Activated CD8-positive, alpha-beta memory T cell treated with anti-CD3 and anti-CD28 coated beads, Interleukin-2, amount 50 U/mL, for 48 hours (primary cell): Measurements from ENCODE around the gene RNU1-2.
"Not testable (repeated sequence)": the region's sequence is repeated elsewhere in the genome, so short reads cannot be mapped to it uniquely, and the experiment has no call there.

Source experiments
- DNase-seq: peaks from one replicate; pipeline ENCODE4 v3.0.0-alpha.2; 2020

Gene RNU1-2

GRCh38 chr1:16927711-16928485 is 32.1 kb downstream of the RNU1-2 start:
- DNase-seq: no peak

GRCh38 chr1:16929146-16930041 is 33.6 kb downstream of the RNU1-2 start:
- not testable (repeated sequence) for DNase-seq

- DNase-seq: not testable (repeated sequence)
Measured at GRCh38 chr1:16931206-16931934, 35.6 kb downstream of the RNU1-2 start.

- DNase-seq: not testable (repeated sequence)
Measured at GRCh38 chr1:16933945-16934344, 38.2 kb downstream of the RNU1-2 start.

GRCh38 chr1:16936580-16936979 is 40.8 kb downstream of the RNU1-2 start:
- DNase-seq: not testable (repeated sequence)

GRCh38 chr1:16938351-16939321 is 42.9 kb downstream of the RNU1-2 start:
- DNase-seq: no peak

- not testable (repeated sequence) for DNase-seq
Measured at GRCh38 chr1:16939386-16940180, 43.8 kb downstream of the RNU1-2 start.

- DNase-seq: no peak
Measured at GRCh38 chr1:16944038-16944437, 48.3 kb downstream of the RNU1-2 start.

- not testable (repeated sequence) for DNase-seq
Measured at GRCh38 chr1:16945512-16945911, 49.7 kb downstream of the RNU1-2 start.
